IgD-negative memory B cell (primary cell): Measurements from ENCODE around the gene SDC1. TPM values are rescaled to one million over a fixed set of nuclear protein-coding genes. Genes with fewer than 3 reads are reported as not detected.

Source experiments
- H3K27ac Mint-ChIP-seq, 3 donors: one replicate each; pipeline ENCODE4 v1.8.0; 2020 to 2022; ENCODE audit warnings: mild to moderate bottlenecking in 3 of 3, mixed read lengths in 3 of 3, moderate library complexity in 1 of 3
- H3K27me3 Mint-ChIP-seq: one replicate; pipeline ENCODE4 v1.8.0; 2021; ENCODE audit warnings: mixed read lengths
- H3K36me3 Mint-ChIP-seq: one replicate; pipeline ENCODE4 v1.8.0; 2020; ENCODE audit warnings: mild to moderate bottlenecking, mixed read lengths
- H3K4me1 Mint-ChIP-seq, 3 donors: one replicate each; pipeline ENCODE4 v1.8.0; 2020 to 2022; ENCODE audit warnings: mixed read lengths in 3 of 3, mild to moderate bottlenecking in 1 of 3
- H3K4me3 Mint-ChIP-seq, 4 donors: one replicate each; pipeline ENCODE4 v1.8.0; 2020 to 2022; ENCODE audit warnings: mild to moderate bottlenecking in 4 of 4, mixed read lengths in 4 of 4, moderate library complexity in 3 of 4
- H3K9me3 Mint-ChIP-seq, 3 donors: one replicate each; pipeline ENCODE4 v1.8.0; 2020 to 2021; ENCODE audit warnings: mixed read lengths in 3 of 3, mild to moderate bottlenecking in 1 of 3
- polyA plus RNA-seq: library from polyadenylated mRNA; unstranded; fragments of 300-500 nt; fragmentation: Illumina TruSeq; gene quantifications from one replicate; pipeline ENCODE4 v1.2.3, GENCODE V29; 2021

Gene SDC1
- polyA plus RNA-seq, 1 donor from 2014 or later, result 1.3 TPM

DNA sequence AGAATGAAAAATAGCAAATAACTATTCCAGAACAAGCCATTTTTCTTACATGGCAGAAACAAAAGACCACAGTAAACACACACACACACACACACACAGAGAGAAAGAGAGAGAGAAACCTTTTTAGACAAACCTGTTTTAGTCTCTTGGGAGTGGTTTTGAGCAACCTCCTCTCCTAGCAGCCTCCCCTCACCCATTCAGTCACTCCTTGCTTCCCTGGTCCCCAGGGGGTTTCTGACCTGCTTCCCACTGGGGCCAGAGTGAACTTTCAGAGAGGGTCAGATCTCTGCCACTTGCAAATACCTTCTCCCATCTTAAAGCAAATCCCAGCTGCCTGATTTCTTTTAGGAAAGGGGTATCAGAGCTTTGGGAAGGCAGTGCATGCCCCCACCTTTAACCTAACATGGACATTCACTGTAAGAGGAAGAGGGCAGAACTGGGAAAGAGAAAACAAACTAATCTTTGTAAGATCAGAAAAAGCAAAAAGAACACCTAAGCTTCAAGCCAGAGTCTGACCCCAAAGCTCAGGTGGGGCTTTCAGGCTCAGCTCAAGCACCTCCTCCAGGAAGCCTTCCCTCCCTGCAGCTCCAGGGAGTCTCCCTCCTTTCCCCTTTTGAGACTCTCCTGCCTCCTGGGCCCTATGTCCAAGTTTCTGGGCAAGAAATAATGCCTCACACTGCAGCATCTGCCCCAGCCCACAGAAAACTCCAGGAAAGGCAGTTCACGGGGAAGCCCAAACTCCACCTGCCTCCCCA lies 2.7 kb downstream of the SDC1 start:
- Mint-ChIP-seq H3K27ac (no peak overlapping the region), H3K36me3 (no peaks in the 10 kb centered on the region), H3K4me1 (peaks cover 0 to 6% (median 3%) of the 10 kb centered on the region in 3 donors), H3K27me3 (peaks cover 30% of the 10 kb centered on the region), H3K4me3 (peak overlapping the region in 2 of 4 donors; percentile 2 to 65), H3K9me3 (no peaks in the 10 kb centered on the region)

DNA sequence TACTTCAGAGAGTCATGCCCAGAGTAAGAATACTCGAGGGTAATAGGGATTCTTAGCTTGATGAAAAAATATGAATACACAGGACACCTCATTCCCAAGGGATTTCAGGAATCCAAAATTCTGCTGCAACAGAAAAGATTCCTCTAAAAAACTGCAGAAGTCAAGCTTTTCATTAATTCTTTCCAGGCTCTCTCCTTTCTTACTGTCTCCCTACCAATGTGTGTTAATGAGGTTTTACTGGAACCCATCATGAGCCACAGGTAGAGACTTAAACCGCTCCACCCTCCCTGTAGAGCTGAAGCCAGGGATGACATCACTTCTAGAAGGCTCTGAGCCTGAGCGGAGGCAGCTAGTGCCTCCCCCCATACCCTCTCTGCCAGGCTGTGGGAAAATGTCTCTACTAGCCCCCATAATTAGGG lies 3.4 kb downstream of the SDC1 start:
- H3K27me3 Mint-ChIP-seq, result peaks cover 30% of the 10 kb centered on the region
- peaks cover 0 to 6% (median 3%) of the 10 kb centered on the region in 3 donors for H3K4me1 Mint-ChIP-seq
- H3K36me3 Mint-ChIP-seq, result no peaks in the 10 kb centered on the region
- H3K9me3 Mint-ChIP-seq, result no peaks in the 10 kb centered on the region
- peak overlapping the region in 2 of 4 donors; percentile 2 to 65 for H3K4me3 Mint-ChIP-seq
- no peak overlapping the region for H3K27ac Mint-ChIP-seq

DNA sequence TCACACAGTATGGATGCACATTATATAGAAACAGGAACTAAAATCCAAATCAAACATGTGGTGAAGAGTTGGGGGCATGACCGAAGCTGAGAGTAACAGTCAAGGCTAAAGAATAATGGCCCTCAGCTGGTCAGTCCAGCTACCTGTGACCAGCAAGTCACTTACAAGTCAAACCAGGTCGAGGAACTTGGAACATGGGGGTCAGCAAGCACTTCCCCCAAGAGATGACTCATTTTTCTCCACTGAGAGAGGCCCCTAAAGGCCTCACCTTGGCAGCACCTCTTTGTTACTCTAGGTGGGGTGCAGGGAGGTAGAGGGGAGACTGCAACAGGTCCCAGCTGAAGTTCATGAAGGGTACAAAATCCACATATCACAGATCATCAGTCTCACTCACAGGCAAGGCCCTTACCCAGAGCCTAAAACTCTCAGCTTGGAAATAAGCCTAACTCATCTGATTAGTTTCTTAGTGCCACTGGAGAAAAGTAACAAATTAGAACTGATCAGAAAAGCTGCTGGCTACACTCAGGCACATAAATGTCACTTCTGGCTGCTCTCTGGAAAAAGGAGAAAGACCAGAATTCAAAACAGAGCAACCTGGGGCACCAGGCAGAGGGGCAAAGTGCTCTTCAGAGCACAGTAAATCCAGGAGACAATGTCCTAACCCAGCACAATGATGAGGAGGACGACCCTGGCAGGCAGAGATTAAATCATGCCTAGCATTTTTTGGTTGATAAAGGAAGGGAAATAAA lies 4.0 kb downstream of the SDC1 start:
- H3K4me1 Mint-ChIP-seq, result peaks cover 0 to 6% (median 3%) of the 10 kb centered on the region in 3 donors
- no peaks in the 10 kb centered on the region for H3K36me3 Mint-ChIP-seq
- H3K4me3 Mint-ChIP-seq, result peak overlapping the region in 1 of 4 donors; percentile 57

DNA sequence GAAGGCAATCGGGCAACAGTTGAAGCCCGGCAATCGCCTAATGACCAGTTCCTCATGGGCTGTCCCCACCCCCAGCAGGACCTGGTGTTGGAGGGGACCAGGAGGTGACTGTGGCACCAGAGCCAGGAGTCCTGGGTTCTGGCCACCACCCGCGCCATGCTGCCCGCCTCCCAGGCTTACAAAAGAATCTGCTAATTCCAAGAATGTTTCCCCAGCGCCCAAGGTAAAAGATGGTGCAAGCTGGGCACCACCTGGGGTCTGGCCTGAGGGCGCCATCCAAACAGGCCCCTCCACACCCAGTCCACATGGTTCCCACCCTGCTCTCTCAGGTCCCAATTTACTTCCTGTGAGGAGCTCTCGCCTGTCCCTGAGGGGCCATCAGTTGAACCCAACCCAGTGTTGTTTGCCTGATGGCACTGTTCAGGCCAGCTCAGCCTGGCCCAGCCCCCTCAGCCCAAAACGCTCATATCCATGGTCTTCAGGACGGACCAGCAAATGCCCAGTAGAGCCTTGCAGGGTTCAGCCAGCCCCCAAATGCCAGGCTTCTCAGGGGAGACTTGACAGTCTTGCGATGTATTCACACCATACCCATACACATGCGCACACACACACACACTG lies 5.1 kb downstream of the SDC1 start:
- Mint-ChIP-seq H3K4me3 (peak overlapping the region in 1 of 4 donors; percentile 57), H3K9me3 (no peaks in the 10 kb centered on the region), H3K4me1 (peaks cover 0 to 4% (median 0%) of the 10 kb centered on the region in 3 donors), H3K27me3 (peaks cover 21% of the 10 kb centered on the region), H3K36me3 (no peaks in the 10 kb centered on the region), H3K27ac (no peak overlapping the region)

More for the DNA sequence above, 4.0 kb downstream of the SDC1 start:
- H3K27me3 Mint-ChIP-seq, result peaks cover 28% of the 10 kb centered on the region
- H3K9me3 Mint-ChIP-seq, result no peaks in the 10 kb centered on the region
- H3K27ac Mint-ChIP-seq, result no peak overlapping the region

DNA sequence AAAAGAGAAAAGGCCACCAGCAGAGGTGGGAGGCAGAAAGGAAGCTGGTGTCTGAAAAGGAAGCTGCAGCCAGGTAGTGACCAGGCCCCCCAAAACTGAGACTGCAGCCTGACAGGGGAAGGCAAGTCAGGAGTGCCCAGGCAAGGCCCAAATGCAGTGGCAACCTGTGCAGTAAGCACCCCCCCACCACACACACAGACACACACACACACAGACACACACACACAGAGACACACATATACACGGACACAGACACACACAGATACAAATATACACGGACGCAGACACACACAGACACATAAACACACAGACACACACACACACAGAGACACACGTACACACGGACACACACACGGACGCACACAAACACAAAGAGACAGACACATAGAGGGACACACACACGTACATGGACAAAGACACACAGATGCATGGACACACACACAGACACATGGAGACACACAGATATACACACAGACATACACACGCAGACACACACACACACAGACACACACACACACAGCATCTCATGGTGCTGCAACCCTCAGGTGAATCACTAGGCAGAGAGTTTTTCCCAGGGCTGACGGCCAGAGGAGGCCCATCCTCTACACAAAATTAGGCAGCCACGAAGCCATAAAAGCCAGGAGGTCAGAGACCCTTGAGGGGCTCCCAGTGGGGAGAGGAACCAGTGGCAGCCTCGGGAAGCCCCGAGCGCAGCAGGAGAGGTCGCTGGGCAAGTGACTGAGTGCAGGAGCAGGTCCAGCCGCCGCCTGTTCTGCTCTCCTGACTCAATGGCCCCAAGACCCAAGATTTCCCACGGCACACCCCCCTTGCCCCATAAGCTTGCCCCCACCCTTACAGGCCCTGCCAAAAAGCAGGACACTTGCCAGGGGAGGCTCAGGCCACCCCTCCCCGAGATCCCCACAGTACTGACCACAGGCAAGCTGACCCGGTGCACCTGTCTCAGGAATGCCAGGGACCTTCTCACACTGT lies 6.3 kb downstream of the SDC1 start:
- no peaks in the 10 kb centered on the region for H3K36me3 Mint-ChIP-seq
- H3K4me1 Mint-ChIP-seq, result peaks cover 0 to 4% (median 0%) of the 10 kb centered on the region in 3 donors
- no peaks in the 10 kb centered on the region for H3K9me3 Mint-ChIP-seq
- peaks cover 21% of the 10 kb centered on the region for H3K27me3 Mint-ChIP-seq
- peak overlapping the region in 1 of 3 donors; percentile 41 for H3K27ac Mint-ChIP-seq
- peak overlapping the region in 1 of 4 donors; percentile 1 for H3K4me3 Mint-ChIP-seq

DNA sequence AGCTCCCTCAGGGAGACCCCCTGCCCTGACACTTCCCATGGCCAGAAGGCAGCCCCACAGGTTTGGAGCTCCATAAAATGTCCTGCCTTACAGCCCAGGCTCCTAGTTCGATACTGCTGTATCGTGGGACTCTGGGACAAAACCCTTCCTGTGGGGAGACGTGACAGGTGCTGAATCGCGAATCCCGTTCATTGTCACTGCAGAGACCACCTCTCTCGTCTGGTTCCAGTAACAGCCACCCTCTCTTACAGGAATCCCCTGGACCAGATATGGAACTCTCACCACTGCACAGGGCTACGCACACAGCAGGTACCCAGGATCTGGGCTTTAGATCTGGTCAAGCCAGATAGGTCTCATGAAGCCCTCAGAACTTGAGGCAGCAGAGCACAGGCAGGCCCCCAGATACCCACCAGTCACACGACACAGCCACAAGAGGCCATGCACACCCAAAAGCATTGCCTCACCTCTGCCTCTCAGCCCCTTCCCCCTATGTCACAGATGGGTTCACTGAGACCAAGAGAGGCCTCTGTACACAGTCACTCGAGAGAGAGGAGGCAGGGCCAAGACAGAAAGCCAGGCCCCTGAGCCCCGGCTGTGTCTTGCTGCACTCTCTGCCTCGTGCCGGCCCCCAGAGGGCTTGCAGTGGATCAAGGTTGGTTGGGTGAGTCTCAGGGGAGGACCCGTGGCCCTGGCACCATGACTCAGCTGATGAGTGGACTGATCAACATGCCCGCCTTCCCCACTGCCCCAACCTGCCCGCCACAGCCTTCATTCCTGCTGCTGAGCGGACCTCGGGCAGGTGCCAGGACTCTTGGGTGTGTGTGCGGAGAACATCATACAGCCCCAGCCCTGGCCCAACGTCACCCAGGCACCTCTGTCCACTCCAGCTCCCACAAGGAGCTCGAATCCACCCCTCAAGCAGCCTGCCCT lies 7.6 kb downstream of the SDC1 start:
- Mint-ChIP-seq H3K9me3 (no peaks in the 10 kb centered on the region), H3K27me3 (peaks cover 13% of the 10 kb centered on the region), H3K4me3 (no peak overlapping the region), H3K36me3 (no peaks in the 10 kb centered on the region), H3K27ac (no peak overlapping the region), H3K4me1 (peaks cover 0 to 4% (median 0%) of the 10 kb centered on the region in 3 donors)

DNA sequence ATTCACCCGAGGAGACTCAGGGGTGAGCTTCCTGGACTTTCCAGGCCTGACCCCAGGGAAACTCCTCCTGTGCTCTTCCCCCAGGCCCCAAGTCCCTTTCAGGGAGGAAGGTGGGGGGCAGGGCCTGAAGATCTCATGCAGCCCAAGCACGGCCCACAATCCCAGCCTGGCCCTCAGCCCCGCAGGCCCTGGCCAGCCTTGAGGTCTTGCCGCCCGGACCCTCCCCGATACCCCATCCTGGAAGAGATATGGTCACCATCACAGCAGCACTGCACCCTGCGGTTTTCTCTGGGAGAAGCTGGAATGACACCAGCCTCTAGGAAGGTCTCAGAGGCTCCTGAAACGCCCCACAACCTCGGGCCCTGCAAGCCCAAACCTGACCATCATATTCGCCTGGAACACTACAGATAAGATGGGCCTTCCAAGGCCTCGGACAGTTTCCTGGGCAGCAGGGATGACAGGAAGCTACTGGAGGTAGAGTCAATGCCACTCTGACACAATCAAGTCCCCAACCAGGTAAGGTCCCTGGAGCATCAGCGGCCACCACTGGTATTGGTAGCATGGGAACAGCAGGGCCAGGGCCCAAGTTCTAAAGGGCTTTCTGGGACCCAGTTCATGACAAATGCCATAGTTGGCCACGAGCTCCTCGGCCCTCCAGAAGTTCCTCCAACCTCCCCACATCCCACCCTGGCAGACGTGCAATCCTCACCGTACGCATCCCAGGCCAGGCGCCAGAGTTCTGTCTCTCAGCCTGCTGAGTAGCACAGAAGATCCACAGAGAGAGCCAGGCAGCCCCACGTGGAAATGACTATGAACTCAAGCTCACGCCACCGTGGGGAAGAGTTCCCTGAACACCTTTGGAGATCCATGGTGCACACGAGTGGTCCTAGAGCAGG lies 8.6 kb downstream of the SDC1 start:
- Mint-ChIP-seq H3K36me3 (no peaks in the 10 kb centered on the region), H3K4me1 (no peaks in the 10 kb centered on the region), H3K4me3 (no peak overlapping the region), H3K27ac (peak overlapping the region in 1 of 3 donors; percentile 19), H3K27me3 (peaks cover 8% of the 10 kb centered on the region), H3K9me3 (no peaks in the 10 kb centered on the region)

DNA sequence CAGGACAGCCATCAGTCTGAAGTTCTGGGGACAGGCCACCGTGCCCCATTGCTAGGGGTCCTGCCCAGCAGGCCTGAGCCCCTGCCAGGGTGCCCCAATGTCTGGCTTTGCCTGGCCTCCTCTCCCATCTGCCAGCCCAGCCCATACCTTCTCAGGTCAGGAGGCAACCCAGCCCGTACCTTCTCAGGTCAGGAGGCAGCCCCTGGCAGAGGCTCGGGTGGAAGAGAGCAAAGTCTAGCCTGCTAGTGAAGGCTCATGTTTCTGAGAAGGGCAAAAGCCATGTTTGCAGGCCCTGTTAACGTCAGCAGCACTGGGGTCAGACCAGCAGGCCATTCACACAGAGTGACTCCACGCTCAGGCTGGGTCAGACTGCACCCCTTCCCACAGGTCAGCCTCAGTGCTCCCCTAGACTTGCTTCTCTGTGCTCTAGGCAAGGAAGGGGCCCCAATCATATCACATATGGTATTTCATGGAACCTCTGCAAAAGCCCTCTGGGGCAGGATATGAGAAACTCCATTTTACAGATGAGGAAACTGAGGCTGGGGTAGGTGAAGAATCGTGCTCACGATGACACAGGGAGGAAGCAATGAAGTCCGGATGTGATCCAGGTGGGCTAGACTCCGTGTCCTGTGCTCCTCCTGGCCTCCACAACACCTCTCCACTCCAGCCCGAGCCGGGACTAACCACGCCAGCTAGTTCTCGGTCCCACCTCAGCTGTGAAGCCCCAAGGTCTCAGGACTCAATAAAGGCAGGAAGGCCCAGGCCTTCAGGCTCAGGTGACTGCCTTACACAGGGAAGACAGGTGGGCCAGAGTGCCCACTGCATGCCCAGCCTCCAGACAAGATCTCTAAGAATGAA lies 9.5 kb downstream of the SDC1 start:
- no peaks in the 10 kb centered on the region for H3K36me3 Mint-ChIP-seq
- H3K4me3 Mint-ChIP-seq, result no peak overlapping the region
- H3K9me3 Mint-ChIP-seq, result no peaks in the 10 kb centered on the region
- H3K4me1 Mint-ChIP-seq, result no peaks in the 10 kb centered on the region
- H3K27ac Mint-ChIP-seq, result no peak overlapping the region
- peaks cover 6% of the 10 kb centered on the region for H3K27me3 Mint-ChIP-seq

DNA sequence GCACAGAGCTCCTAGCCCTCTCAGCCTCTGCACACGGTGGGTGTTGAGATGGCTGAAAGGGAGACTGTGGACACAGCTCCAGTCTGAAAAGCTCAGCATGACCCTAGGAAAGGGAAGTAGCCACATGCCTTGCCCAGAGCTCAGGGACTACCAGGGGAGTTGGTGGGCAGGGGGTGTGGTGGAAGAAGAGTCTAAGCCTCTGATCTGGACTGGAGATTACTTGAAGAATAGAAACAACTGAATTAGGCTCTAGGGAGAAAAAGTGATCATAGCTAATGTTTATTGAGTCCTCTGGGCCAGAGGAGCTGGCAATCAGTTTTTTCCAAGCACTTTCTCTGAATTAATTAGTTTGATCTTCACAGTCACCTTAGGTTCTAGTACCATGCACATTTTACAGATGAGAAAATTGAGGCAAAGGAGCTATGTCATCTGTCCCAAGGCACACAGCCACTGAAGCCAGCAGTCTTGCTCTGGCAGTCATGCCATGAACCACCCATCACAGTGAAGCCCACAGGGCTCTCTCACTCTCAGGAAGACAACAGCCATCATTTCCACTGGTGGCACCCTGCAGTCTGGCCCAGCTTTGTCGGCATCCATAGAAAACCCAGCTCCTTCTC lies 10.3 kb downstream of the SDC1 start:
- H3K27ac Mint-ChIP-seq, result no peak overlapping the region

DNA sequence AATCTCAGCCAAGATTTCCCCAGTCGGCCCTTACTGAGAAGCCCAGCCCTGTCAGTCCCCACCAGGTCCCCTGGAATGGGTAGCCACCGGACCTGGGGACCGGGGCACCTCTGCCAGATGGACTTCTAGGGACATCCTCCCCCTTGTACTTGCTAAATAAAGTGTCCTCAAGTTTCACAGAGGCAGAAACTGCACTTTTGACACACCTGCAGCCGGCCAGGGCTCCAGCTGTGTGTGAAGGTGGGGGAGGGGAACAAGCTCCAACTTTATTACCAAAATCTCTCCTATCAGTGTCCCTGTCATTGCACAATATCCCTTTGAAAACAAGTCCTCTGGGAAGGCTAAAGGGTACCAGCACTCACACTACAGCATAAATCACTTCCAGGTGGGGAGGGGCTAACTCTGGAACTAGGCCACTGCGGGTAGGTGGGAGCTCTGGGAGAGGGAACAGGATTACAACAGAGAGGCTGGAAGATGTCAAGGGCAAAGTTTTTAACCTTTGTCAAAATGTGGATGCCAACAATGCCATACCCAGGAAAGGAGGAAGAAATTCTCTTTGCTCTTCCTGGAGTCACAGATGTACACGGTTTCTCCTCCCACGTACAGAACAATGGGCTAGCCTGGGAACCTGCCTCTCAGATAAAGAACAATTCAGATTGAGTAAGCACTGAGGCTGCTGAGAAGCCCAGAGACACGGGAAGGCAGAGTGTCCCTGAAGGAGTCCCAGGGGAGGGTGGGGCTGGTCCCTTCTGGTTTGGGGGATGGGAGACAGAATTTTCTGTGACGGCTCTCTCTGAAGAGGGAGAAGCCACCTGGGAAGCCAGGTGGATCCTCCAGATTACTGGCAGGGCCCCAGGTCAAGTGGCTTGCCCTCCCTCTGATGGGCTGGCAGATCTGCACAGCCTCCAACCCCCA lies 11.0 kb downstream of the SDC1 start:
- H3K4me1 Mint-ChIP-seq, result peaks cover 0 to 2% (median 0%) of the 10 kb centered on the region in 3 donors
- no peaks in the 10 kb centered on the region for H3K9me3 Mint-ChIP-seq
- peaks cover 4% of the 10 kb centered on the region for H3K27me3 Mint-ChIP-seq
- H3K36me3 Mint-ChIP-seq, result no peaks in the 10 kb centered on the region
- H3K27ac Mint-ChIP-seq, result no peak overlapping the region
- H3K4me3 Mint-ChIP-seq, result no peak overlapping the region

More for the DNA sequence above, 10.3 kb downstream of the SDC1 start:
- H3K36me3 Mint-ChIP-seq, result no peaks in the 10 kb centered on the region
- no peaks in the 10 kb centered on the region for H3K4me1 Mint-ChIP-seq
- no peak overlapping the region for H3K4me3 Mint-ChIP-seq
- H3K27me3 Mint-ChIP-seq, result peaks cover 4% of the 10 kb centered on the region
- no peaks in the 10 kb centered on the region for H3K9me3 Mint-ChIP-seq
